Activated CD4-positive, CD25-positive, alpha-beta regulatory T cell treated with anti-CD3 and anti-CD28 coated beads, Interleukin-2, amount 50 U/mL, for 24 hours (primary cell): ENCODE data around the gene UBR7.
"Not testable (repeated sequence)": the region's sequence is repeated elsewhere in the genome, so short reads cannot be mapped to it uniquely, and the experiment has no call there.

ENCODE experiments used
- ATAC-seq, 2 donors: fragments of 150-1000 bp; cut with Tn5 transposase; one replicate each; pipeline ENCODE4 v1.10.0; 2021; ENCODE audit warnings: mild to moderate bottlenecking in 1 of 2, moderate library complexity in 1 of 2

The UBR7 gene

DNA sequence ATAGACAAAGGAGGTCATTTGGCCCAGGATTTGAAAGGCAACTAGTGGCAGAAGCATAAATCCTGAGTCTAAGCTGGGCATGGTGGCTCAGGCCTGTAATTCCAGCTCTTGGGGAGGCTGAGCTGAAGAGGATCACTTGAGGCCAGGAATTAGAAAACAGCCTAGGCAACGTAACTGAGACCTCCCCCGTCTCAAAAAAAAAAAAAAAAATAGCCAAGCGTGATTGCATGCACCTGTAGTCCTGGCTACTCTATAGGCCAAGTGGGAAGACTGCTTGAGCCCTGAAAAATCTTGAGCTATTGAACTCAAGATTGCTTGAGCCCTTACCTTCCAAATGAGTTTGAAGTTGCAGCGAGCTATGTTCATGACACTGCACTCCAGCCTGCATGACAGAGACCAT is 8.0 kb upstream of the UBR7 start:
- no peak for ATAC-seq

DNA sequence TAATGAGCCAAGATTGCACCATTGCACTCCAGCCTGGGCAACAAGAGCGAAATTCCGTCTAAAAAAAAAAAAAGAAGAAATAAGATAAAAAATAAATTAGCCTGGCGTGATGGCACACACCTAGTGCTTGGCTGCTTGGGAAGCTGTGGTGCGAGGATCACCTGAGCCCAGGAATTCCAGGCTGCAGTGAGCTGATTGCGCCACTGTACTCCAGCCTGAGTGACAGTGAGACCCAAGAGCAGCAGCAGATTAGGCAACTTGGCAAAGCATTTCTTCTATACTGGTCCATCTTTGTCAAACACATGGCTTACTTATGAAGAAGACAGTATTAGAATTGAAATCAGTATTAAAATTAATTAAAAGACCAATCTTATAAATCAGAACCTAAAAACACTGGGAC is 6.5 kb upstream of the UBR7 start:
- ATAC-seq = no peak

- ATAC-seq = no peak
Observed at GRCh38 chr14:93201155-93201704, 5.8 kb upstream of the UBR7 start.

GRCh38 chr14:93207468-93208308 is 632 bp downstream of the UBR7 start:
- peak; percentile 21 to 29 for ATAC-seq

DNA sequence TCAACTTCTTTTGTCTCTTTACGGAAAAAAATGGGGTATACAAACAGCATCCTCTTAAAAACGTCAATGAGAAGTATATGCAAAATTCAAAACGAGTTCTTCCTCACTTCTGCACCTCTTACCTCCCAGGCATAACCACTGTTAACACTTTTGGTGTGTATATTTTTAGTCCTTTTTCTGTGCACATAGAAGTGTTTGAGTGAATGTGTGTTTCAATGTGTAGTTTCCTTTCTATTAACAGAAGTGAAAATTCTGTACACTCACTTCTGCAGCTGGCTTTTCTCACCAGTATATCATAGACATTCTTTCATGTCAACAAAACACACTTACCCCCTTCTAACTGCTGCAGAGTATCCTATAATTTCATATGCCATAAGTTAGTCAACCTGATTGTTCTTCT is 5.4 kb downstream of the UBR7 start:
- ATAC-seq = no peak

DNA sequence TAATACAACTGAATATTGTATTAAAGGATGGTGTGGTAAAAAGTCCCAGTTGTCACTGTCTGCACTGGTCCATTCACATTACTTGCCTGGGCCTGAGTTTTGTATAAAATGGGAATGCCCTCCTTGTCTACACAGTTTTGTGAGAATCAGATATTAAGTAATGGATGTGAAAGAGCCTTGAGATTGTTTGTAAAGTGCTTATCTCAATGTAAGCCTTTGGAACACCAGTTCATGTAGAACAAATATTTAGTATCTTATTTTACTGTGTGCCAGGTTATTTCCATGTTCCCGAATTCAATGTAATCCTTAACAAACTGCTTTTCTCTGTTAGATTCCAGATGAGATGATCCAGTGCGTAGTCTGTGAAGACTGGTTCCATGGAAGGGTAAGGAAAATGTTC is 7.5 kb downstream of the UBR7 start:
- no peak for ATAC-seq

GRCh38 chr14:93219103-93219726 is 12.2 kb downstream of the UBR7 start:
- ATAC-seq = peak in 1 of 2 donors; percentile 84

DNA sequence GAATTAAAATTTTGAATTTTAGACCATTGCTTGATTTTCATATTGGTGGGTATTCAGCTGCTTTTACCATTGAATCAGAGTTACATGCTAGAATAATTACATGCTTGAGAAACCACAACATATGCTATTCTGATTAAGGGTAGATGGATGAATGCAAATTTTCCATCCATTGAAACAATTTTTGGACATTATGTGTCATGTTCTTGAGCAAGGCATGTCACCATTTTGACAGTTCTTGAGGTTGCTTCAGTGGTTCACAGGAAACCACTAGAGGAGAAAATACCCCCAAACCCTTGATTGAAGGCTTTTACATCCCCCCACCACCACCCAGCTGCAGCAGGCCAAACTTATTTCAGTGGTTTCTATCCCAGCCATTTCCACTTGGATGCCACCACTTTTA is 13.5 kb downstream of the UBR7 start:
- ATAC-seq = no peak

GRCh38 chr14:93223565-93223964 is 16.5 kb downstream of the UBR7 start:
- no peak for ATAC-seq

DNA sequence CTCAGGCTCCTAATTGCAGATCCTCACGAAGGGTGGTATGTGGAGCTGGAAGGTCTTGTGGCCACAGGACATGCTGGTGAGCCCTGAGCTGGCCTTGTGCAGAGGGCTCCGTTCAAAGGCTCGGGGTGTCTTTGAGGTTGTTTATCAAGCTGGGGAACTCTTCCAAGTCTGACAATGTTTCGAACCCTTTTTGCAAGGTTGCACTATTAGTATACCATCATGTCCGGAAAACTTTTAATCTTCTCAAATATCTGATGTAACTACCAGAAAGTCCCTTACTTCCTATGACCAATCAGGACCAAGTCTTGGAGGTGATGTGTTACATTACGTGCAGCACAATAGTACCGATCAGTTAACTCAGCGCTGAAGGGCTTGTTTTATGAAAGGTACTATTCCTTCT is 21.5 kb downstream of the UBR7 start:
- ATAC-seq = no peak

DNA sequence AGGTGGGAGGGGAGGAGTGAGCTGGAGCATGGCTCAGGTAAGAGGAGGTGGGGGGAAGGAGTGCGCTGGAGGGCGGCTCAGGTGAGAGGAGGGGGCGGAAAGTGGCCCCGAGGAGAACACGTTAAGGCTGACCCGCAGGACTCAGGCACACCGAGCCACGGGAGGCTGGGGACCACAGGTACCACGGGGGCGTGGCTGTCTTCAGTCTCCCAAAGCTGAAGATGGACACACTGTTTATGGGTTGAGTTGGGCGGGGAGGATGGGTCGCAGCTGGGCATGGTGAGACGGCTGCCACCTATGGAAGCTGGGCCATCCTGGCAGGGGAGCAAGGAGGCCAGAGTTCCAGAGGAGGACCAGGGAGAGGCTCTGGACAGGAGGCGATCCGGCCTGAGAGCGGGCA is 23.5 kb downstream of the UBR7 start:
- no peak for ATAC-seq

DNA sequence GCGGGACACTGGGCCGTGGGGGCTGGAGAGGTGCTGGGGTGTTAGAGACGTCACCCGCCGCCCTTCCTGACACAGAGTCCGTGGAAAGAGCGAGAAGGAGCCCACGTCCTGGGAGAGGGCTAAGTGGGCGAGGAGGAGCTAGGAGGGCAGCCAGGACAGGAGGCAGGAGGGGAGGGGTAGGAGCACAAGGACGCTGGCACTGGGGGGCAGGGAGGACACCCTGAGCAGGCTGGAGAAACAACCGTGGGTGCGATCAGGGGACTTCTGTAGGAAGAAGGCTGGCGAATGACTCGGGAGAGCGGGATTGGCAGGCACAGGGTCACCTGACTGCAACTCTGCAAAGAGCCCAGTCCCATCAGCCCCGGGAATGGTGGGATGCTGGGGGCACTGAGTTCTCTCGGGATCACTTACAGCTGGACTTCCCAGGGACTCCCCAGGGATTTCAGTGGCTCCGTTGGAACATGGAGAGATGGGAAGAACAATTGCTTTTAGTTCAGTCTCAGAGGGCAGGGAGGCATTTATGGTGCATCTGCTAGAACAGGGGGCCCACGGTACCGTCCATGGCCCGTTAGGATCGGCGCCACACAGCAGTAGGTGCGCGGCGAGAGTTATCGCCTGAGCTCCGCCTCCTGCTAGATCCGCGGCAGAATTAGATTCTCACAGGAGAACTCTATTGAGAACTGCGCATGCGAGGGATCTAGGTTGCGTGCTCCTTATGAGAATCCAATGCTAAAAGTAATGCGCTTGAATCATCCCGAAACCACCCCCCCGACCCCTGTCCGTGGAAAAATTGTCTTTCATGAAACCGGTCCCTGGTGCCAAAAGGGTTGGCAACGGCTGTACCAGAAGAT is 24.3 kb downstream of the UBR7 start:
- peak in 1 of 2 donors; percentile 7 for ATAC-seq

GRCh38 chr14:93232159-93232558 is 25.1 kb downstream of the UBR7 start:
- no peak for ATAC-seq

GRCh38 chr14:93233078-93233477 is 26.0 kb downstream of the UBR7 start:
- not testable (repeated sequence) for ATAC-seq

GRCh38 chr14:93234798-93235197 is 27.7 kb downstream of the UBR7 start:
- no peak for ATAC-seq

DNA sequence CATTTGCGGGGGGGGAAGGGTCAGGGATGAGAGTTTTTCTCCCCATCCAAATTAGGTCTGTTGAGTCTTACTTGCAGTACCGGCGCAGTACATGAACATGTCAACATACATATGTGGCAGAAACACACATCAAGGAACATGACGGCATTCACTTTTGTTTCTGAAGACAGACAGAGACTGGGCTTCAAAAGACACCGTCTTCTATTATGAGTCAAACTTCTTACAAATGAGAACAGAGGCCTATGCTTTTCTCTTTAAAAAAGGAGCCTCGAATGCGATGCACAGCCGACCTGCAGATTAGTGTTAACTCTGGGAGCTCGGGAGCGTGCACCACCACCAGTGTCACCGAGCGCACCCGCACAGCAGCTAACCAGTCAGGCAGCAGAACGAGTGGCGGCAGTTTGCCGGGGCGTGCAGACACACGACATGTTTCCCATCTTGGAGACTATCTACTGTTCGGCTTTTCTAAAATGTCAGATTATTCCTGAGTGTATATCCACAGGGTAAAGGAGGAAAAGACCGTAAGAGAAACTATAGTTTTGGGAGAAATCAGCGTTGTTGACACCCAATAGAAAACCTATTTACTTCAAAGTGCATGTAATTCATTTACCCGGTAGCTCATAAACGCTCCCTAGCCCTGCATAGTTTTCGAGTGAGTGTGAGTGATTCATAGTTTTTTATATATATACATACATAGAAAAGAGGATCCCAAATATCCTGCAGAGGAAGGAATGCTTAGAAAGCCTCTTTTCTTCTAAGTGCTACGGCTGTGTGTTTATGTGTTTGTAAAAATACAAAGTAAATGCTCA is 33.0 kb downstream of the UBR7 start:
- ATAC-seq = no peak

GRCh38 chr14:93240678-93241000 is 33.6 kb downstream of the UBR7 start:
- ATAC-seq = no peak

DNA sequence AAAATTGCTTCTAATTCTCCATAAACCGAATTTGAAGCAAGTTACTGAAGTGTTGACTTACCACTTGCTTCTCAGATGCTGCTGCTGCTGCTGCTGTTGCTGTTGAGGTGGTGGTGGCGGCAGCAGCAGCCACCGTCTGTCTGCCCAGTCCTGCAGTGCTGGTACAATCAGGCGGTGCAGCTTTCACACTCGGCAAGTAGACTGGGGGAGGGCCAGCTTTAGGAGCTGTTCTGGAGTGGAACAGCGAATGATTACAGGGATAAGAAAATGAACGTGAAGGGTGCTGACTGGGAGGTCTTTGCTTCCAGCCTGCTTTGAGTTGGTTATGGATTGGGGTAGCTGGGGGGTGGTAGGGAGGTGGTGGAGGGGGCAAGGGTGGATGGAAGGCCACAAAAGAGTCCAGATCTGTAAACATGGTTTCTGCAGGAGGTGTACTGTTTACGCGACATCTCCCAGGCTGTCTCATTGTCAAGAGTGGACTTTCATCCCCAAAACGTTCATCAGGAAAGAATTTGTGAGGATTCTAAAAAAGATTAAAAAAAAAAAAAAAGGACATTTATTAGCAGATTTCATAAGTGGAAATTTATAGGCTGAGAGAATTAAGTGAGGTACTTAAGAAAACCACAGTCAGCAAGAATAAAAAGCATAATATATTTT is 38.8 kb downstream of the UBR7 start:
- ATAC-seq = no peak

DNA sequence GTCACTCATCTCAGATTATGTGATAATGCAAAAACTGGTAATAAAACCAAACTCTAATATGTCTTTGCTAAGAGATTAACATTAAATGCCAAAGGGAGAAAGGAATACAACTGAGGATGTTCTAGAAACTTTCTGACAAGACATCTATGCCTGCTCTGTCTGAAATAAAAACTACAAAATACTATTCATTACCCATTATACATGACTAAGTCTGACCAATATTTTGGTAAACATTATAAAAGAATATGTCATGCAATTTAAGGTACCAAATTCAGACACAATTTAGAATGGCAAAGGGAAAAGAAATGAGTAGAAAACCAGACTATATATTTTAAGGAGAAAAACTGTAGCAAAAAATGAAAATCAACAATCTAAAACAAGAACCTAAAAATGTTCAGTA is 39.5 kb downstream of the UBR7 start:
- ATAC-seq = no peak

DNA sequence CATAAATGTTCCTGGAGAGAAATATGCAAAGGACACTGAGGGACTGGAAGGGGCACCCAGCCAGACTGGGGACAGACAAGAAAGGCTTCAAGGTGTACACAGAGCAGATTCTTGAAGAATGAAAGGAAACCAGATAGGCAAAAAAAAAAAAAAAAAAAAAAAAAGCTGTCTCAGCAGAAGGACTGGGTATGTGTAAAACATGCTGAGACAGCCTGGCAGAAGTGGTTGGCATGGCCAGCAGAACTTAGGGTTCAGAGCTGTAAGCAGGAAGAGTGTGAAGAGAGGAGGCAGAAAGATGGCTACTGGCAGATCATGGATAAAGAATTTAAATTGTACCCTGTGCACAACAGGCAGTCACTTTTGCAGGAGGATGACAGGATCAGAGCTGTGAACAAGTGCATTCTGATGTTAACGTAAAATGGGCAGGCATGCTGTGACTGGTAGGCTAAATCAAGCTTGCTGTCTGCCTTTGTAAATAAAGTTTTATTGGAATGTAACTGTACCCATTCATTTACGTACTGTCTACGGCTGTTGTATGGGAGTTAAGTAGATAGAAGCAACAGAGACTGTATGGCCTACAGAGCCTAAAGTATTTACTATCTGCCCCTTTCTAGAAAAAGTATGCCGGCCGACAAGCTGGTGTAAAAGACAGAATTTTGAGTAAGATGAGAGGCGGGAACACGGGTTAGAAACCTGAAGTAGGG is 42.2 kb downstream of the UBR7 start:
- ATAC-seq = no peak

DNA sequence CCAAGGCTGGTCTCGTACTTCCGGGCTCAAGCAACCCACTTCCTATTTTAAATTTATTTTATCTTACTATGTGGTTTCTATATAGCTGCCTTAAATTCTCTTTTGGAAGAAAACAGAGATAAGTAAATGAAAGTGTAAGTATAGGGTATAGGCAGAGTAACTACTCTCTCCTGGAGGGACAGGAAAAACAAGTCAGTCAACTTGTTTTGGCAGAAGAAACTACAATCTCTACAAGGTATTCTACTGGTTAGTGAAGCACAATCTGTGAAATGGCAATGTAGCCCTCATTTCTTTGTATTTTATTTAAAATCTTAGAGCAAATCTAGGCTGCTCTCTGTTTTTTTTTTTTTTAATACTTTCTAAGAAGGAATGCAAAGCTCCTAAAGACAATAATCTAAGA is 55.4 kb downstream of the UBR7 start:
- ATAC-seq = no peak
